ENCODE results near the gene EPS8L3. TPM values are rescaled to one million over a fixed set of nuclear protein-coding genes. Genes with fewer than 3 reads are reported as not detected.
A peak's percentile ranks its signal among the peaks of the same experiment; 100 is the strongest.

EPS8L3 gene
- total RNA-seq, 1 experiment from 2014 or later: 0.17 TPM

GRCh38 chr1:109777436-109777835, 13.7 kb upstream of the EPS8L3 start:
- Mint-ChIP-seq H3K27me3 (ENCODE audit: low read depth) (peaks cover 9% of the 10 kb centered on the region), H3K27ac (no peak overlapping the region; the same call in 1 of the 2 replicates), H3K9me3 (peaks cover 25% of the 10 kb centered on the region), H3K4me3 (no peak overlapping the region), H3K4me1 (peaks cover 9% of the 10 kb centered on the region), H3K36me3 (peaks cover 11% of the 10 kb centered on the region)
- POLR2A ChIA-PET: interaction anchor here (0.8 to 1.9 kb wide), 2 partner anchors 207 to 208 kb away, joined by 5 to 9 read pairs; partner anchors contain the start of gene AHCYL1
- no peak for TF ChIP-seq E2F1 (CRISPR knock-in tag; IDR thresholded peaks at IDR 0.05)
- no peak for TF ChIP-seq ZSCAN18 (CRISPR knock-in tag; IDR thresholded peaks at IDR 0.05)
- no peak for TF ChIP-seq ZNF317 (CRISPR knock-in tag; IDR thresholded peaks at IDR 0.05; ENCODE audit: borderline replicate concordance, low read depth)
- no peak for TF ChIP-seq NFATC4 (CRISPR knock-in tag; IDR thresholded peaks at IDR 0.05)
- TF ChIP-seq ZNF512 (CRISPR knock-in tag; IDR thresholded peaks at IDR 0.05; ENCODE audit: borderline replicate concordance): no peak
- no peak for TF ChIP-seq USF2 (CRISPR knock-in tag; IDR thresholded peaks at IDR 0.05)
- TF ChIP-seq JUN (CRISPR knock-in tag; IDR thresholded peaks at IDR 0.05): no peak
- no peak for TF ChIP-seq NR2C2 (CRISPR knock-in tag; IDR thresholded peaks at IDR 0.05)
- no peak for TF ChIP-seq MXD4 (CRISPR knock-in tag; IDR thresholded peaks at IDR 0.05; ENCODE audit: borderline replicate concordance)
- no peak for TF ChIP-seq ZNF281 (CRISPR knock-in tag; IDR thresholded peaks at IDR 0.05)
- no peak for TF ChIP-seq FOXK1 (CRISPR knock-in tag; IDR thresholded peaks at IDR 0.05)
- no peak for TF ChIP-seq GRHL2 (CRISPR knock-in tag; IDR thresholded peaks at IDR 0.05; ENCODE audit: insufficient replicate concordance, severe bottlenecking)
- TF ChIP-seq GABPB1 (CRISPR knock-in tag; IDR thresholded peaks at IDR 0.05): no peak
- TF ChIP-seq ETV6 (CRISPR knock-in tag; IDR thresholded peaks at IDR 0.05): no peak
- no peak for ATAC-seq
- peak; percentile 6 for DNase-seq (ENCODE audit: low spot score)
- CTCF ChIA-PET: interaction anchor here (0.7 to 17.4 kb wide), 38 partner anchors 9 to 288 kb away, joined by 3 to 341 read pairs (median 4); partner anchors contain the start of genes AHCYL1, CSF1, GNAI3 and STRIP1

- DNase-seq (ENCODE audit: low spot score) (peak; percentile 87), ATAC-seq (peak; percentile 88)
- H3K4me3 Mint-ChIP-seq: no peak overlapping the region
- H3K4me1 Mint-ChIP-seq: peaks cover 5% of the 10 kb centered on the region
- peaks cover 9% of the 10 kb centered on the region for H3K27me3 Mint-ChIP-seq (ENCODE audit: low read depth)
- peaks cover 11% of the 10 kb centered on the region for H3K36me3 Mint-ChIP-seq
- ChIA-PET CTCF (interaction anchor here (0.6 to 17.4 kb wide), 40 partner anchors 9 to 289 kb away, joined by 3 to 341 read pairs (median 4); partner anchors contain the start of genes AHCYL1, CSF1, GNAI3 and STRIP1), POLR2A (interaction anchor here (1.9 kb wide), 1 partner anchor 207 kb away, joined by 9 read pairs; the partner anchor contains the start of gene AHCYL1)
- peaks cover 25% of the 10 kb centered on the region for H3K9me3 Mint-ChIP-seq
- no peak overlapping the region for H3K27ac Mint-ChIP-seq
- TF ChIP-seq ZMAT4 (CRISPR knock-in tag; IDR thresholded peaks at IDR 0.05) (no peak), ZNF121 (CRISPR knock-in tag; IDR thresholded peaks at IDR 0.05) (no peak), SP1 (CRISPR knock-in tag; conservative IDR thresholded peaks at IDR 0.05) (0 out of 2 replicates have a peak, but pooled peaks have one; percentile 22), SOX15 (CRISPR knock-in tag; IDR thresholded peaks at IDR 0.05) (no peak), CTCF (IDR thresholded peaks at IDR 0.05) (peak; percentile 95), CREB1 (CRISPR knock-in tag; IDR thresholded peaks at IDR 0.05) (no peak), IRF2 (CRISPR knock-in tag; IDR thresholded peaks at IDR 0.05; ENCODE audit: borderline replicate concordance, low read depth) (no peak), EMX1 (CRISPR knock-in tag; IDR thresholded peaks at IDR 0.05) (no peak), FOXP4 (CRISPR knock-in tag; IDR thresholded peaks at IDR 0.05) (no peak)
Measured at GRCh38 chr1:109776911-109777310, 13.2 kb upstream of the EPS8L3 start.
